Fibroblast of the conjunctiva (primary cell): ENCODE data around the gene TOGARAM1.

Experiments used
- DNase-seq: peaks from one replicate; pipeline ENCODE4 v3.0.0-alpha.2; 2010; ENCODE audit warnings: low read depth

TOGARAM1 gene

DNA sequence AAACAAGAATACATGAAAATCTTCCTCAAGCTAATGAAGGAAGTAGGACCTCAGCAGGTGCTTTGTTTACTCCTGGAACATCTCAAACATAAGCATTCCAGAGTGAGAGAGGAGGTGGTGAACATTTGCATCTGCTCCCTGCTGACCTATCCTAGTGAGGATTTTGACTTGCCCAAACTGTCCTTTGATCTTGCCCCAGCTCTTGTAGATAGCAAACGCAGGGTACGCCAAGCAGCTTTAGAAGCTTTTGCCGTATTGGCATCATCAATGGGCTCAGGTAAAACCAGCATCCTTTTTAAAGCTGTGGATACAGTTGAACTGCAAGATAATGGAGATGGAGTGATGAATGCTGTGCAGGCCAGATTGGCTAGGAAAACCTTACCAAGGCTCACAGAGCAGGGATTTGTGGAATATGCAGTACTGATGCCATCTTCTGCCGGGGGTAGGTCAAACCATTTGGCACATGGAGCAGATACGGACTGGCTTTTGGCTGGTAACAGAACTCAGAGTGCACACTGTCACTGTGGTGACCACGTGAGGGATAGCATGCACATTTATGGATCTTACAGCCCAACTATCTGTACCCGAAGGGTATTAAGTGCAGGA lies 1.9 kb downstream of the TOGARAM1 start:
- no peak for DNase-seq

DNA sequence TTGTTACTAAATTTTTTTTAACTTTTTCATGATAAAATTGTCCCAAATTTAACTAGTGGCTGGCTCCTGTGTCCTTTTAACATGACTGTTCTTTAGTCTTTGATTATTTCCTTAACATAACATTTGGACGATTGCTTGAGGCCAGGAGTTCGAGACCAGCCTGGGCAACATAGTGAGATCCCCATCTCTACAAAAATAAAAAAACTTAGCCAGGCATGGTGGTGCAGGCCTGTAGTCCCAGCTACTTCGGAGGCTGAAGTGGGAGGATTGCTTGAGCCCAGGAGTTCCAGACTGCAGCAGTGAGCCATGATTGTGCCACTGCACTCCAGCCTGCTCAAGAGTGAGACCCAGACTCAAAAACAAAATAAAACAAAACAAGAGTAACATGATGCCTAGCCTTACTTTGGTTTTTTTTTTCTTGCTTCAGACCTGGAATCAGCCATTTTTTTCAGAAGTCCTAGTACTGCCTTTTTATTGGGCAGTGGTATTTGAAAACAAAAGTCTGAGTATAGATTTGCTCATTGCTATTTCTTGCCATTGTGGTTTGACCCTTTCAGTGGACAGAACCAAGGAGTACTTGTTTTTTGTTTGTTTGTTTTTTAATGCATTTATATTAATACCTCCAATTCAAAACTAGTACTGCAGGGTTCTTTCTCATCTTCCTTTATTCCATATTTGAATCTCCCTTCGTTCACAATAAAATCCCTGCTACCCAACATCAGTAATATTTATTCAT lies 4.8 kb downstream of the TOGARAM1 start:
- DNase-seq = no peak

DNA sequence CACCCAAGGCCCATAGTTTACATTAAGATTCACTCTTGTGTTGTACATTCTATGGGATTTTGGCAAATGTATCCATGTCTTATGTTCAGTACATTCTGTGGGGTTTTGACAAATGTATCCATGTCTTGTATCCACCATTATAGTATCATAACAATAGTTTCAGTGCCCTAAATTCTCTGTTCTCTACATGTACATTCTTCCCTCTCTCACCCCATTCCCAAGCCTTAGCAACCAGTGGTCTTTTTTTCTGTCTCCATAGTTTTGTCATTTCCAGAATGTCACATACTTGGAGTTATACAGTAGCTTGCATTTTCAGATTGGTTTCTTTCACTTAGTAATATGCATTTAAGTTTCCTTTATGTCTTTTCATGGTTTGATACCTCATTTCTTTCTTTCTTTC lies 6.7 kb downstream of the TOGARAM1 start:
- no peak for DNase-seq

DNA sequence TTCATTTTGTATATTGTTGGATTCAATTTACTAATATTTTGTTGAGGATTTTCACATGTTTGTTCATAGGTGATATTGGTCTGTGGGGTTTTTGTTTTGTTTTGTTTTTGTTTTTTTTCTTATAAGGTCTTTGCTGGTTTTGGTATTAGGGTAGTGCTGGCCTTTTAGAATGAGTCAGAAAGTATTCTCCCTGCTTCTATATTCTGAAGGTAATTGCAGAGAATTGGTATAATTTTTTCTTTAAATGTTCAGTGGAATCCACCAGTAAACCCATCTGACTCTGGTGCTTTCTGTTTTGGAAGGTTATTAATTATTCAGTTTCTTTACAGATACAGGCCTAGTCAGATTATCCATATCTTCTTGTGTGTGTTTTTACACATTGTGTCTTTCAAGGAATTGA lies 8.9 kb downstream of the TOGARAM1 start:
- DNase-seq = no peak

DNA sequence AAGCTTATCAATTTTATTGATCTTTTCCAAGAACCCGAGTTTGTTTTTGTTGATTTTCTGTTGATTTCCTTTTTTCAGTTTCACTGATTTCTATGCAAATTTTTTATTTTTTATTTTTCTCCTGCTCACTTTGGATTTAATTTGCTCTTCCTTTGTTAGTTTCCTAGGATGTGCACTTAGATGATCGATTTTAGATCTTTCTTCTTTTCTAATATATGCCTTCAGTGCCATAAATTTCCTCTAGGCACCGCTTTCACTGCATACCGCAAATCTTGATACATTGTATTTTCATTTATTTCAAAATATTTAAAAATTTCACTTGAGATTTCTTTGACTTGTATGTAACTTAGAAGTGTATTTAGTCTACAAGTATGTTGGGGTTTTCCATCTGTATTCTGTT lies 9.5 kb downstream of the TOGARAM1 start:
- DNase-seq = no peak

DNA sequence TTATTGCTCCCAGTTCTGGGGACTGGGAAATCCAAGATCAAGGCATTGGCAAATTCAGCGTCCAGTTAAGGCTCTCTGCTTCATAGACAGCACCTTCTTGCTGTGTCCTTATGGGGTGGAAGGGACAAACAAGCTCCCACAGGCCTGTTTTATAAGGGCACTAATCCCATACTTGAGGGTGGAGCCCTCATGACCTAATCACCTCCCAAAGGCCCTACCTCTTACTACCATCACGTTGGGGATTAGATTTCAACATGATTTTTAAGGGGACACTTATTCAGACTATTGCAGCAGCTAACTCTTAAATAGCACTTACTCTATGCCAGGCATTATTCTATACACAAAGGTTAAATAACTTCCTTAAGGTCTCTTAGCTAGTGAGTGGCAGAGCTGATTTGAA lies 17.3 kb downstream of the TOGARAM1 start:
- no peak for DNase-seq

DNA sequence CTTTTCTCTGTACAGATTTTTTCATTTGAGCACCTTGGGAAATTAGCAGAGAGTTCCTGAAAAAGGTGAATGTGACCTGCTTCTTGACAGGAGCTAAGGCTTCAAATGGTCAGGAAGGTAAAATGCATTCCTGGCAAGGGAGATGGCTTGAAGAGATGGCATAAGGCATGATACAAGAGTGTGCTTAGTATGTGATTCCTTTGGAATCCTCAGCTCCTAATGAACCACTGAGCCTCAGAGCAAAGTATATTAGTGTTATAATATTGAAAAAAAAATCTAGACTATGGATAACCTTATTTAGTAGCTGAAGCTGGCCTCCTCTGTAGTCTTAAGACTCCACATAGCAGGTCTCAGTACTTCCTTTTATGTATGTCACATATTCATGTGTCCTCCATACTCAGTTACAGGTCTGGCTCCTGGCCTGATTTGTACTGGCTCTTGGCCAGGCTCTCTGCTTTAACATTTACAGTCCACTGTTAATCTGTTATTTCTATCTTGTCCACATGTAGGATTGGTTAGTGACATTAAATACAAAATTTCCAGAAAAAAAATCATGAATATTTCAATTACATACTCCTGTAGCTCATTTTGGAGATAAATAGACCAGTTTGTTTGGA lies 17.9 kb downstream of the TOGARAM1 start:
- no peak for DNase-seq

DNA sequence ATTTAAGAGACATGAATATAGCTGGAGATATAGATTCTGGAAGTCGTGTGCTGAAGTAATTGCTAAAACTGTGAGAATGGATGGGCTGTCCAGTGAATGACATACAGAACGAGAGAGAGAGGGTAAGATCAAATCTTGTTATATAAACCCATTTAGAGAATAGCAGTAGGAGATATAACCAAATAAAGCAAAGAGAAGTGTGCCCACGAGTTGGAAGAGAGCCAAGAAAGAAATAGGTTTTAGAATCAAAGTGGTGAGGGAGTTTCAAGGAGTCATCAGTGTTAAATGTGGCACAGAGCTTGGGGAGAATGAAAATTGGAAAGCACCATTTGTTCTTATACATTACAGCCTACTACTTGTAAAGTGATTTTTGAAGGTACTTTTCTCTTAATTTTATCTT lies 19.2 kb downstream of the TOGARAM1 start:
- DNase-seq = no peak

DNA sequence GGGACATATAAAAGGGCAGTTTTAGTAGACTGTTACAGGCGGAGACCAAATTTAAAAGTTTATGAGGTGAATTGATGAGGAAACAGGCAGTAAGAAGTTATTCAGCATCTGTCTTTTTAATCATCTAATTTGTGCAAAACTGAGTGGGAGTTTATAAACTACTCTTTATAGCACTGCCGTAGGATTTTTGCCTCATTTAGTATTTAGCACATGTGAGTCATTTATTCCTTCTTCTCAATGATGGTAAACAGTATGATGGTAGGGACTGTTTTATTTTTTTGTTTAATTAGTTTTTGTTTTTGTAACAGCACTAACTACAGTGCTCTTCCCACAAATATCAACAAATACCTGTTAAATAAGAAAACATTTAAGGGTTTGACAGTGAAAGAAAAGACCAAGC lies 20.6 kb downstream of the TOGARAM1 start:
- DNase-seq = no peak

DNA sequence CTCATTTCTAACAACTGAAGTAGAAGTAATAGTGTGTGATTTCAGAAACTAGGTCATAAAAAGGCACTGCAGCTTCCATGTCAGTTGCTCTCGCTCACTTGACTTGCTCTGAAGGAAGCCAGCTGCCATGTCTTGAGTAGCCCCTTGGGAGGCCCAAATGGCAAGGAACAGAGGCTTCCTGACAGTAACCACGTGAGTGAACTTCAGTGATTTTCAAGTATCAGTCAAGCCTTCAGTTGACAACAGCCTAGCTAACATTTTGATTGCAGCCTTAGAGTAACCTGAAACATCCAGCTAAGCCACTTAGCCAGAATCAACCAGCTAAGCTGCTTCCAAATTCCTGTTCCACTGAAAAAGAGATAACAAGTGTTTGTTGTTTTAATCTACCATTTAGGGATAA lies 26.7 kb downstream of the TOGARAM1 start:
- DNase-seq = no peak

DNA sequence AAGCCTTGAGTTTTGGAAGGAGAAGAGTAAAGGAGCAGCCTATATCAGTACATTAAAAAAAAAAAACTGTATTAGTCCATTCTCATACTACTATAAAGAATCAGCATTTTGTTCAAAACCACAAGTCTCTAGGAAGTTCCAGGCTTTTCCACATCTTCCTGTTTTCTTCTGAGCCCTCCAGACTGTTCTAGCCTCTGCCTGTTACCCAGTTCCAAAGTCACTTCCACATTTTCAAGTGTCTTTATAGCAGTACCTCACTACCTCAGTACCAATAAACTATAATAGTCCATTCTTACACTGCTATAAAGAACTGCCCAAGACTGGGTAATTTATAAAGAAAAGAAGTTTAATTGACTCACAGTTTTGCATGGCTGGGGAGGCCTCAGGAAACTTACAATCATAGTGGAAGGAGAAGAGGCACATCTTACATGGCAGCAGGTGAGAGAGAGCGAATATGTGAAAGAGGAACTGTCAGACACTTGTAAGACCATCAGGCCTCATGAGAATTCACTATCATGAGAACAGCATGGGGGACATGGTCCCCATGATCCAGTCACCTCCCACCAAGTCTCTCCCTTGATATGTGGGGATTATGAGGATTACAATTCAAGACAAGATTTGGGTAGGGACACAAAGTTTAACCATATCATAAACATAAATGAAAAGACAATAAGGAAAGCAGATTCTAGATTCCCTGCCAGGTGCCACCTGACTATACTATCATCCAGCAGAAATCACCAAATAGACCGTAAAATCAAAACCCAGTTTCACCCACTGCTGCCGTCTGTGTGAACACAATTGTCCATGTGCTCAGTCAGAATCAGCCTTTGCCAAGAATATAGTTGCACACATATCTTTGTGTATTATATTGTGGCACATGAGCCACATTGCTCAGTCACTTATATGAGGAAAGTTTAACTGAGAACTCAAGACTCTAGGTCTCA lies 27.8 kb downstream of the TOGARAM1 start:
- DNase-seq = no peak

DNA sequence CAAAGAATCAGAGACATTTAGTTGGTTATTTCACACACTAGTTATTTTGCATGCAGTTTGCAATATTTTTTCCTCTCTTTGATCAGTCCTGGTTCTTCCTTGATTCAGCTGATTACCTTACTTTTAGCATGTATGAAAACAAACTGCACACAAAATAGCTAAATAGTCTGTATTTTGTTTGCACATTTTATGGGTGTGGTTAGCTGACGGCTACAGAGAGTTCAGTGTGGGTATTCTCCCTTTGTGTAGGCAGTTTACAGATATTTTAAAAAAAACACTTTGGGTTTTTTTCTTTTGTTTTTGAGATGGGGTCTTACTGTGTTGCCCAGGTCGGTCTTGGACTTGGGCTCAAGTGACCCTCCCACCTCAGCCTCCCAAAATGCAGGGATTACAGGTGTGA lies 28.5 kb downstream of the TOGARAM1 start:
- no peak for DNase-seq

DNA sequence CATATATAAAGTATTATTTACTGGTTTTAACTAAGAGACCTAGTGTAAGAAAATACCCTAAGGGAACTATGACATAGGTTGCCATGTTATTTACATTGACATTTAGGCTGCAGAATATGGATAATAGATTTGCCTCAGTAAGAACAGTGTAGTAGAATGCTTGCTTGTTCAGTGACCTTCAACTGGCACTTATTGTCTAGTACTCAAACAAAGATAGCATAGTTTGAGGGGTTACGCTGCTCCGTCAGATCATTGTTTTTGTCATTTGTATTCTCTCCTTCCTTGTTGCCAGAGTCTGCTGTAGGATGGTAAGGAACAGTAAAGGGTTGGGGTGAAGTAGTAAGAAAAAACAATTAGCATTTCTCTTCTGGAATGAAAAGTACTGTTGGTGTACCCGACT lies 33.2 kb downstream of the TOGARAM1 start:
- no peak for DNase-seq

DNA sequence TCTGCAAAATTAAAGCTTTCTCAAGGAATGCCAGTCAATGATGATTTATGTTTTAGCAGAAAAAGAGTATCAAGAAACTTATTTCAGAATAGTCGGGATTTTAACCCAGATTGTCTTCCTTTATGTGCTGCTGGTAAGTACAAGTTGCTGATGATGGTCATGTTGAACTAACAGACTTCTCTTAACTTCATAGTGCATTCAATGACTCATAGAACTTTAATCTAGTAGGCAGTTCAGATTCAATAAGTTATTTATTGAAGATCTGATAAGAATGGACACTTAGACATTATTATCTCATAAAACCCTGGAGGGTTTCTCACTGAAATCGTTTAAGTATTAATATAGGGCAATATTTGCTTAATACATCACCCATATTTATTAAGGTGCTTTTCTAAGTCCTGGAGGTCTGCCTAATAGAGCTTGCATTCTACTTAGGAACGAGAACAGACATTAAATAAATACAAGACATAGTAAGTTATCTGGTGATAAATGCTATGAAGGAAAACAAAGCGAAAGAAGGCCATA lies 33.8 kb downstream of the TOGARAM1 start:
- no peak for DNase-seq

DNA sequence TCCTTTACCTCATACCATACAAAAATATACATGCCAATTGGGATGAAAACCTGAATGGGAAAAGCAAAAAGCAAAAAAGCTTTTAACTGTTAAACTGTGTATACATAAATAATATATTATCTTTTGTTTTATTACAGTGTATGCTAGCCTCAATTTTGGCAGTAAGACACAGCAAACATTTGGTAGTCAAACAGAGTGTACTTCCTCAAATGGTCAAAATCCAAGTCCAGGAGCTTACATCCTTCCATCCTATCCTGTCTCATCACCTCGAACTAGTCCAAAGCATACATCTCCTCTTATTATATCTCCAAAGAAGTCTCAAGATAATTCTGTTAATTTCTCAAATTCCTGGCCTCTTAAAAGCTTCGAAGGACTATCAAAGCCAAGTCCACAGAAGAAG lies 41.9 kb downstream of the TOGARAM1 start:
- no peak for DNase-seq

DNA sequence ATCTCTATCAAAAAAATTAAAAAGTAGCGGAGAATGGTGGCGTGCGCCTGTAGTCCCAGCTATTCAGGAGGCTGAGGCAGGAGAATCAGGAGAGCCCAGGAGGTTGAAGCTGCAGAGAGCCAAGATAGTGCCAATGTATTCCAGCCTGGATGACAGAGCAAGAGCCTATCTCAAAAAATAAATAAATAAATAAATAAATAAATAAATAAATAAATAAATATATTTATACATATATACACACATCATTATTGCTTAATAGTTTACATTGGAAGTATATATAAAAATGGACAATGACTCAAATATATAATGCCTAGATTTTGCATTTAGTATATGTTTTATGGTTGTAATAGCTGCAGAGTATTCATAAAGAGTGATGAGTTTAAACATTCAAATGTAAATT lies 53.1 kb downstream of the TOGARAM1 start:
- DNase-seq = no peak

DNA sequence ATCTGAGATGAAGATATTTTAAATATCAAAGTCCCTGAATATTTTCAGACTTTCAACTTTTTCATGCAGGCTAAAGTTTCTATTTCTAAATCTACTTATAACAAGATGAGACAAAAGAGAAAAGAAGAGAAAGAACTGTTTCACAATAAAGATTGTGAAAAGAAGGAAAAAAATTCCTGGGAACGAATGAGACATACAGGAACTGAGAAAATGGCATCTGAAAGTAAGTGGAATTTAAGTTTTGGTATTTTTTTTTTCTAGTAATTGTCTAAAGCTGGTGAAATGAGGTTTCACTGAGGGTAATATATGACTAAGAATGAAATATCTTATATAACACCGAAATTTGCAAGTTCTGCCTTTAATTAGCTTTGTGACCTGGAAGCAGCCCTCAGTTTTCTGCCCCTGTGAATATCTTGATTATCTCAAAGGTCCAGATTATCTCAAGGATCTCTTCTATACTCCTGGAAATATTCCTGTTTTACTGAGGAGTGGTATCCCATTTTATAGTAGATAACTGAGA lies 66.2 kb downstream of the TOGARAM1 start:
- DNase-seq = no peak

DNA sequence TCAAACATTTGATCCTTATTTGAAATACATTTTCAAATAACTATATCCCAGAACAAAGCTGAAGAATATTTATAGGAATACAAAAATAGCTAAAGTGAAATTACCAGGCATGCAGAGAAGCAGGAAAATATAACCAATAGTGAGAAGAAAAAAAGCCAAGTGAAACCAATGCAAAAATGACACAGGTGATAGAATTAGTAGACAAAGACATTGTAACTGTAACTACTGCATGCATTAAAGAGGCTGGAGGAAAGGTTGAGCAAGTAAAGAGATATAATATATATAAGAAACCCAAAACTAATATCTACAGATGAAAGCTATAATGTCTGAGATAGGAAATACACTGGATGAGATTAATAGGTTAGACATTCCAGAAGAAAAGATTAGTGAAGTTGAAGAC lies 72.7 kb downstream of the TOGARAM1 start:
- DNase-seq = no peak

DNA sequence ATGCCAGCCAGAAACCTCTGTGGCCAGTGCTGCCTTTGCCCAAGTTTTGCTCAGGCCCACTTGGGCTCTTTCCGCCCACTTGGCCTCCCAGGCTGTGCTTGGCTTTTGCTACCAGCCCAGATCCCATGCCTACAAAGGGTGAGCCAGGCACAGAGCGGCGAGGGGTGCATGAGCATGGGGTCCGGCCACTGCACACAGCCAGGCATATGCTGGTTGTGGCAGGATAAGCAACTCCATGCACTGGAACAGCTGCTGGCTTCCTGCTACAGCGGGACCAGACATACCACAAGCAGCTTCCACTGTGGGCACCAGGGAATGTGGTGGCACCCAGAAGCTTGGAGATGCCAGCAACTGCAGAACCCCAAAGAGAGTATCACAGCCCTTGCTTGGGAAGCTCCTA lies 76.3 kb downstream of the TOGARAM1 start:
- DNase-seq = no peak

DNA sequence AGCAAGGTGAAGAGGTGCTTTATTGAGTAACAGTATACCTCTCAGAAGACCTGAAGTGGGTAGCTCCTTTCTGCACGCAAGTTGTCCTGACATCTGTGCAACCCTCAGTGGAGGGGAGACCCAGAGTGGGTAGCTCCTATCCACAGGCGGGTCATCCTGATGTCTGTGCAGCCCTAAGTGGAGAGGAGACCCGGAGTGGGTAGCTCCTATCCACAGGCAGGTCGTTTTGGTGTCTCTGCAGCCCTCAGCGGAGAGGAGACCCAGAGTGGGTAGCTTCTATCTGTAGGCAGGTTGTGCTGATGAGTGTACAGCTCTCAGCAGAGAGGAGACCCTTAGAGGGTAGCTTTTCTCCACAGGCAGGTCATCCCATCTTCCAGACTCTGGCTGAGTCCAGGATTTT lies 76.9 kb downstream of the TOGARAM1 start:
- no peak for DNase-seq

DNA sequence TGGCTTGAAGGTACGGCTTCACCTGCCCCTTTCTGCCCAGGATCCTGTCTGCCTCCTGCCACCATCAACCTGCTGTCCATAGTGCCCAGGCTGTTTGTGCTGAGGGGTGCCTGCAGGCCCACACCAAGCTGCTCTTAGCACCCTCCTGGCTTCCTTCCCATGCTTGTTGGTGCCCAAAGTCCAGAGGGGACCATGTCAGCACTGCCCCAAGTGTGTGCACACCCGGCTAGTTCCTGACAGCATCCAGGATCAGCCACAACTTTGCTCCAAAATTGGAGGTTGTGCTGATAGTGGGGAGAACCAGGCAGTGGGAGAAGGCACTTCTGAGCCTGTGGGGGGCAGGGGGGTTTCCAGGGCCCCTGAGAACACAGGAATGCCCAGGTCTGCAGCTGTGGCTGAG lies 77.4 kb downstream of the TOGARAM1 start:
- DNase-seq = no peak

DNA sequence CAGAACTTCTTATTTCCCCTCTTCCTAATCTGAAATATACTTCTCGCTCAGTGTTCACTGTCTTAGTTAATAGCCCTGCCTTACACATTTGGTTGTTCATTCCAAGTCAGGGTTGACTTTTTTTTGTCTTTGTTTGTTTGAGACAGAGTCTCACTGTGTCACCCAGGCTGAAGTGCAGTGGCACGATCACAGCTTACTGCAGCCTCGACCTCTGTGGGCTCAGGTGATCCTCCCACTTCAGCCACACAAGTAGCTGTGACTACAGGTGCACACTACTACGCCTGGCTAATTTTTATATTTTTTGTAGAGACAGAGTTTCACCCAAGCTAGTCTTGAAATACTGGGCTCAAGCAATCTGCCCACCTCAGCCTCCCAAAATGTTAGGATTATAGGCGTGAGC lies 79.7 kb downstream of the TOGARAM1 start:
- no peak for DNase-seq
